ENCODE results near the gene SNRPB.

Gene SNRPB

GRCh38 chr20:2460752-2461424, 9.7 kb downstream of the SNRPB start:
- TF ChIP-seq ZNF274 (IDR thresholded peaks at IDR 0.05; ENCODE audit: low read depth, low read length) = no peak

GRCh38 chr20:2459981-2460751, 10.4 kb downstream of the SNRPB start:
- no peak for TF ChIP-seq ZNF274 (IDR thresholded peaks at IDR 0.05; ENCODE audit: low read depth, low read length)
- H3K4me3 ChIP-seq (ENCODE audit: low read length) = no peak overlapping the region

More at GRCh38 chr20:2460752-2461424, 9.7 kb downstream of the SNRPB start:
- H3K4me3 ChIP-seq (ENCODE audit: low read length) = no peak overlapping the region

GRCh38 chr20:2458919-2459499, 11.6 kb downstream of the SNRPB start:
- TF ChIP-seq ZNF274 (IDR thresholded peaks at IDR 0.05; ENCODE audit: low read depth, low read length) = no peak
- H3K4me3 ChIP-seq (ENCODE audit: low read length) = no peak overlapping the region

- no peak for TF ChIP-seq ZNF274 (IDR thresholded peaks at IDR 0.05; ENCODE audit: low read depth, low read length)
- no peak overlapping the region for H3K4me3 ChIP-seq (ENCODE audit: low read length)
These were observed 14.7 kb downstream of the SNRPB start for GRCh38 chr20:2455771-2456497.

GRCh38 chr20:2453792-2454191, 16.8 kb downstream of the SNRPB start:
- no peak for TF ChIP-seq ZNF274 (IDR thresholded peaks at IDR 0.05; ENCODE audit: low read depth, low read length)
- no peak overlapping the region for H3K4me3 ChIP-seq (ENCODE audit: low read length)

GRCh38 chr20:2451939-2452732, 18.5 kb downstream of the SNRPB start:
- H3K4me3 ChIP-seq (ENCODE audit: low read length) = no peak overlapping the region
- no peak for TF ChIP-seq ZNF274 (IDR thresholded peaks at IDR 0.05; ENCODE audit: low read depth, low read length)

GRCh38 chr20:2451422-2451821, 19.2 kb downstream of the SNRPB start:
- TF ChIP-seq ZNF274 (IDR thresholded peaks at IDR 0.05; ENCODE audit: low read depth, low read length) = no peak
- H3K4me3 ChIP-seq (ENCODE audit: low read length) = no peak overlapping the region

GRCh38 chr20:2449386-2449785, 21.2 kb downstream of the SNRPB start:
- TF ChIP-seq ZNF274 (IDR thresholded peaks at IDR 0.05; ENCODE audit: low read depth, low read length) = no peak
- no peak overlapping the region for H3K4me3 ChIP-seq (ENCODE audit: low read length)

GRCh38 chr20:2446845-2447244, 23.7 kb downstream of the SNRPB start:
- no peak overlapping the region for H3K4me3 ChIP-seq (ENCODE audit: low read length)
- no peak for TF ChIP-seq ZNF274 (IDR thresholded peaks at IDR 0.05; ENCODE audit: low read depth, low read length)

GRCh38 chr20:2431185-2431584, 39.4 kb downstream of the SNRPB start:
- TF ChIP-seq ZNF274 (IDR thresholded peaks at IDR 0.05; ENCODE audit: low read depth, low read length) = no peak
- no peak overlapping the region for H3K4me3 ChIP-seq (ENCODE audit: low read length)

GRCh38 chr20:2430538-2430937, 40.1 kb downstream of the SNRPB start:
- TF ChIP-seq ZNF274 (IDR thresholded peaks at IDR 0.05; ENCODE audit: low read depth, low read length) = no peak
- H3K4me3 ChIP-seq (ENCODE audit: low read length) = no peak overlapping the region

GRCh38 chr20:2429051-2429450, 41.5 kb downstream of the SNRPB start:
- TF ChIP-seq ZNF274 (IDR thresholded peaks at IDR 0.05; ENCODE audit: low read depth, low read length) = no peak
- no peak overlapping the region for H3K4me3 ChIP-seq (ENCODE audit: low read length)

- TF ChIP-seq ZNF274 (IDR thresholded peaks at IDR 0.05; ENCODE audit: low read depth, low read length) = no peak
These were observed 49.3 kb downstream of the SNRPB start for GRCh38 chr20:2421247-2421646.

GRCh38 chr20:2420510-2420909, 50.1 kb downstream of the SNRPB start:
- TF ChIP-seq ZNF274 (IDR thresholded peaks at IDR 0.05; ENCODE audit: low read depth, low read length) = no peak
- H3K4me3 ChIP-seq (ENCODE audit: low read length) = no peak overlapping the region

More at GRCh38 chr20:2421247-2421646, 49.3 kb downstream of the SNRPB start:
- H3K4me3 ChIP-seq (ENCODE audit: low read length) = no peak overlapping the region

All from GM08714 (cell line).